PC-3 (cell line): ENCODE results near the gene LCAT. TPM values are rescaled to one million over a fixed set of nuclear protein-coding genes. Genes with fewer than 3 reads are reported as not detected.

Experiments
- ATAC-seq: fragments of 200-7000 bp; cut with Tn5 transposase; 2 replicates; pipeline ENCODE4 v1.9.1; 2020; ENCODE audit warnings: mild to moderate bottlenecking, moderate library complexity
- BruUV-seq: library from RNA; stranded (reverse); fragments of 400-500 nt; replicated peaks from 2 replicates; lab custom pipeline; 2021; lab: Mats Ljungman, UMichigan
- CTCF ChIA-PET: fragments of 300-600 bp; sonication (Branson Sonifier 250); formaldehyde crosslinking; loops from one replicate; lab custom pipeline; 2022; ENCODE audit warnings: antibody characterized with exemption; lab: Charles Lee
- POLR2A ChIA-PET: fragments of 300-600 bp; sonication (Branson Sonifier 250); formaldehyde crosslinking; loops from one replicate; lab custom pipeline; 2022; ENCODE audit warnings: antibody characterized with exemption; ENCODE audit not compliant: unreplicated experiment; lab: Charles Lee
- DNase-seq: peaks from one replicate; pipeline ENCODE4 v3.0.0-alpha.2; 2015
- H2AFZ ChIP-seq: fragments of 300-600 bp; sonication (generic); 2 replicates; pipeline ENCODE4 v1.6.0; 2016; ENCODE audit warnings: antibody characterized with exemption, low read length
- H3F3A ChIP-seq: fragments of 300-600 bp; sonication (generic); one replicate; pipeline ENCODE4 v1.6.0; 2017; ENCODE audit warnings: antibody characterized with exemption, low read length, control low read depth, mild to moderate bottlenecking; ENCODE audit not compliant: unreplicated experiment
- H3K27ac ChIP-seq: fragments of 300-600 bp; sonication (generic); 2 replicates; pipeline ENCODE4 v1.5.1; 2016; ENCODE audit warnings: mild to moderate bottlenecking, low read length
- H3K27me3 ChIP-seq: fragments of 300-600 bp; sonication (generic); 2 replicates; pipeline ENCODE4 v1.6.1; 2016; ENCODE audit warnings: low read length, mixed read lengths
- H3K36me3 ChIP-seq: fragments of 300-600 bp; sonication (generic); 2 replicates; pipeline ENCODE4 v1.6.1; 2016; ENCODE audit warnings: low read depth, mixed run types, low read length, mixed read lengths
- H3K4me1 ChIP-seq: fragments of 300-600 bp; sonication (generic); 2 replicates; pipeline ENCODE4 v1.5.1; 2016; ENCODE audit warnings: low read length; ENCODE audit not compliant: insufficient read depth
- H3K4me2 ChIP-seq: fragments of 300-600 bp; sonication (generic); 2 replicates; pipeline ENCODE4 v1.6.0; 2016; ENCODE audit warnings: low read length
- H3K4me3 ChIP-seq: fragments of 300-600 bp; sonication (generic); 2 replicates; pipeline ENCODE4 v1.5.1; 2016; ENCODE audit warnings: mild to moderate bottlenecking, low read length, mixed read lengths
- H3K79me2 ChIP-seq: fragments of 300-600 bp; sonication (generic); 2 replicates; pipeline ENCODE4 v1.6.1; 2017; ENCODE audit warnings: low read length, mixed read lengths
- H3K9ac ChIP-seq: fragments of 300-600 bp; sonication (generic); 2 replicates; pipeline ENCODE4 v1.6.0; 2016; ENCODE audit warnings: mild to moderate bottlenecking, low read length
- H3K9me2 ChIP-seq: fragments of 300-600 bp; sonication (generic); replicated peaks from 2 replicates; pipeline ENCODE4 v1.6.1; 2016; ENCODE audit warnings: mixed run types, low read length, mixed read lengths
- H3K9me3 ChIP-seq: fragments of 300-600 bp; sonication (generic); 2 replicates; pipeline ENCODE4 v1.6.1; 2016; ENCODE audit warnings: low read length, mixed read lengths
- H4K20me1 ChIP-seq: fragments of 300-600 bp; sonication (generic); 2 replicates; pipeline ENCODE4 v1.6.1; 2016; ENCODE audit warnings: low read length, mixed read lengths
- CTCF ChIP-seq: fragments of 300-600 bp; sonication (generic); conservative IDR thresholded peaks from 2 replicates; pipeline ENCODE4 v1.5.1; 2017; ENCODE audit warnings: antibody characterized with exemption, low read depth, mild to moderate bottlenecking, low read length
- EZH2 ChIP-seq: fragments of 300-600 bp; sonication (generic); IDR thresholded peaks from one replicate; pipeline ENCODE4 v1.6.1; 2017; ENCODE audit warnings: antibody characterized with exemption, mild to moderate bottlenecking, low read length; ENCODE audit not compliant: unreplicated experiment
- EZH2phosphoT487 ChIP-seq: fragments of 300-600 bp; sonication (generic); IDR thresholded peaks from 2 replicates; pipeline ENCODE4 v1.6.1; 2018; ENCODE audit warnings: mild to moderate bottlenecking, antibody characterized with exemption, low read length, borderline replicate concordance
- intact Hi-C: fragments of 100-400 bp; cut with micrococcal nuclease; formaldehyde crosslinking; loops from 2 replicates; pipeline ENCODE4 v1.9.0; 2023
- total RNA-seq: library from RNA; depleted of rRNA; stranded (reverse); fragments of >200 nt; gene quantifications from 2 replicates; pipeline ENCODE4 v1.2.3, GENCODE V29; 2014

Gene LCAT
- total RNA-seq, 1 experiment from 2014 or later = 3.2 TPM

GRCh38 chr16:67922221-67922620 lies 21.7 kb downstream of the LCAT start:
- no peak overlapping the region for H2AFZ ChIP-seq
- H3K4me1 ChIP-seq = peaks cover 29% of the 10 kb centered on the region
- no peaks in the 10 kb centered on the region for H3K9me3 ChIP-seq
- intact Hi-C loops = no loop called here
- no peaks in the 10 kb centered on the region for H3F3A ChIP-seq
- DNase-seq (no peak), ATAC-seq (no peak)
- H3K4me2 ChIP-seq = no peak overlapping the region
- no TSS peak for BruUV-seq
- H3K9me2 ChIP-seq = no peaks in the 10 kb centered on the region
- ChIA-PET CTCF (no interaction called here), POLR2A (no interaction called here)
- no peak overlapping the region for H3K27ac ChIP-seq
- H3K27me3 ChIP-seq = no peaks in the 10 kb centered on the region
- H3K79me2 ChIP-seq = 0 out of 2 replicates have a peak, but pooled peaks cover 4% of the 10 kb centered on the region
- H3K4me3 ChIP-seq = no peak overlapping the region
- TF ChIP-seq EZH2 = no peak
- TF ChIP-seq CTCF = no peak
- TF ChIP-seq EZH2phosphoT487 = no peak
- H3K36me3 ChIP-seq = no peaks in the 10 kb centered on the region; the same call in 1 of the 2 replicates
- 0 out of 2 replicates have a peak, but pooled peaks cover 5% of the 10 kb centered on the region for H4K20me1 ChIP-seq
- no peak overlapping the region for H3K9ac ChIP-seq

GRCh38 chr16:67919622-67920221 lies 24.2 kb downstream of the LCAT start:
- no peak overlapping the region for H3K4me3 ChIP-seq
- H3K27ac ChIP-seq = no peak overlapping the region
- 0 out of 2 replicates have a peak, but pooled peaks cover 4% of the 10 kb centered on the region for H3K79me2 ChIP-seq
- H4K20me1 ChIP-seq = 0 out of 2 replicates have a peak, but pooled peaks cover 5% of the 10 kb centered on the region
- intact Hi-C loops = no loop called here
- DNase-seq (no peak), ATAC-seq (no peak)
- ChIA-PET POLR2A (no interaction called here), CTCF (no interaction called here)
- H3K9me3 ChIP-seq = no peaks in the 10 kb centered on the region
- TF ChIP-seq EZH2phosphoT487 = no peak
- no peak for TF ChIP-seq EZH2
- TF ChIP-seq CTCF = no peak
- no peaks in the 10 kb centered on the region for H3K27me3 ChIP-seq
- H3K9me2 ChIP-seq = no peaks in the 10 kb centered on the region
- no peaks in the 10 kb centered on the region; the same call in 1 of the 2 replicates for H3K36me3 ChIP-seq
- no peak overlapping the region for H3K4me2 ChIP-seq
- BruUV-seq = no TSS peak
- no peak overlapping the region for H2AFZ ChIP-seq
- H3K9ac ChIP-seq = no peak overlapping the region
- H3F3A ChIP-seq = no peaks in the 10 kb centered on the region
- H3K4me1 ChIP-seq = peaks cover 13% of the 10 kb centered on the region

- 0 out of 2 replicates have a peak, but pooled peaks cover 5% of the 10 kb centered on the region for H4K20me1 ChIP-seq
Observed at GRCh38 chr16:67917852-67918236, 26.1 kb downstream of the LCAT start.

More at GRCh38 chr16:67917852-67918236, 26.1 kb downstream of the LCAT start:
- H3K4me2 ChIP-seq = 0 out of 2 replicates have a peak overlapping the region, but pooled peaks have one; percentile 12
- no peaks in the 10 kb centered on the region for H3K9me2 ChIP-seq
- H3K27me3 ChIP-seq = no peaks in the 10 kb centered on the region
- H3F3A ChIP-seq = no peaks in the 10 kb centered on the region
- no peaks in the 10 kb centered on the region; the same call in 1 of the 2 replicates for H3K36me3 ChIP-seq
- H3K4me1 ChIP-seq = peaks cover 13% of the 10 kb centered on the region
- peak; percentile 87 for DNase-seq
- H2AFZ ChIP-seq = no peak overlapping the region
- POLR2A ChIA-PET = no interaction called here
- H3K79me2 ChIP-seq = 0 out of 2 replicates have a peak, but pooled peaks cover 4% of the 10 kb centered on the region
- no peaks in the 10 kb centered on the region for H3K9me3 ChIP-seq
- CTCF ChIA-PET = interaction anchor here (1.0 kb wide), 1 partner anchor 397 kb away, joined by 4 read pairs; no protein-coding TSS in a partner anchor
- ATAC-seq = peak; percentile 99
- H3K27ac ChIP-seq = peak overlapping the region; percentile 66
- BruUV-seq = no TSS peak
- H3K4me3 ChIP-seq = no peak overlapping the region
- intact Hi-C loops = no loop called here
- no peak overlapping the region for H3K9ac ChIP-seq
- TF ChIP-seq EZH2phosphoT487 = no peak
- TF ChIP-seq EZH2 = no peak
- TF ChIP-seq CTCF = no peak
